Gastrocnemius medialis (tissue), 4 donors: ENCODE measurements around the gene KCP. TPM values are rescaled to one million over a fixed set of nuclear protein-coding genes. Genes with fewer than 3 reads are reported as not detected.

Experiments used
- ATAC-seq, 2 donors: fragments of 150-250 bp; one replicate each; pipeline ENCODE4 v1.9.1; 2016
- DNase-seq, 2 donors: peaks; one replicate each; pipeline ENCODE4 v3.0.0-alpha.2; 2019
- H3K27ac ChIP-seq, 4 donors: fragments of 200-600 bp; sonication (generic); 1 replicate in 1 of 4; 2 replicates in 3 of 4; pipeline ENCODE4 v1.5.1; 2016 to 2018; ENCODE audit warnings: mild to moderate bottlenecking in 2 of 4, moderate library complexity in 1 of 4
- H3K27me3 ChIP-seq, 3 donors: fragments of 200-600 bp; sonication (generic) in 2 of 3; 1 replicate in 1 of 3; 2 replicates in 2 of 3; pipeline versions ENCODE4 v1.5.1 to v1.6.0; 2016 to 2019; ENCODE audit warnings: mild to moderate bottlenecking in 1 of 3, moderate library complexity in 1 of 3
- H3K36me3 ChIP-seq, 2 donors: fragments of 200-600 bp; sonication (generic) in 1 of 2; one replicate each; pipeline ENCODE4 v1.5.1; 2017 to 2018
- H3K4me1 ChIP-seq, 2 donors: fragments of 200-600 bp; sonication (generic) in 1 of 2; one replicate each; pipeline ENCODE4 v1.5.1; 2016 to 2017; ENCODE audit warnings: mild to moderate bottlenecking in 2 of 2
- H3K4me3 ChIP-seq, 4 donors: fragments of 200-600 bp; sonication (generic) in 3 of 4; 1 replicate in 1 of 4; 2 replicates in 3 of 4; pipeline ENCODE4 v1.5.1; 2016 to 2019; ENCODE audit warnings: mild to moderate bottlenecking in 2 of 4
- H3K9me3 ChIP-seq, 3 donors: fragments of 200-600 bp; sonication (generic) in 2 of 3; 1 replicate in 1 of 3; 2 replicates in 2 of 3; pipeline ENCODE4 v1.5.1; 2016 to 2019
- POLR2A ChIP-seq, 2 donors: fragments of 450-650 bp; IDR thresholded peaks; one replicate each; pipeline ENCODE4 v1.6.1; 2017; ENCODE audit warnings: antibody characterized with exemption in 2 of 2, mild to moderate bottlenecking in 2 of 2, moderate library complexity in 2 of 2
- in situ Hi-C, 4 donors: fragments of 200-750 bp; cut with MboI; loops; one replicate each; pipeline versions ENCODE4 v1.15.0 to v1.8.0; 2017; ENCODE audit warnings: low sequenced_read_pairs in 4 of 4
- intact Hi-C: fragments of 100-400 bp; cut with DNase I; formaldehyde crosslinking; loops from one replicate; pipeline ENCODE4 v1.15.1; 2023; ENCODE audit warnings: low total_unique reads
- total RNA-seq, 4 donors: library from RNA; depleted of rRNA; stranded (reverse); fragments of >200 nt; gene quantifications; one replicate each; pipeline versions ENCODE4 v1.1.0 to v1.2.3, GENCODE V29; 2016
- TF ChIP-seq, protein P1 (sequence below), 5 experiments: fragments of 450-650 bp in 3 of 5; fragments of 200-600 bp in 2 of 5; sonication (generic) in 2 of 5; IDR thresholded peaks in 4 of 5; conservative IDR thresholded peaks in 1 of 5; 1 replicate in 4 of 5; 2 replicates in 1 of 5; pipeline ENCODE4 v1.5.1; 2016 to 2019; ENCODE audit warnings: antibody characterized with exemption in 5 of 5, mild to moderate bottlenecking in 3 of 5, moderate library complexity in 3 of 5

KCP gene
- total RNA-seq, 4 donors from 2014 or later: 0.10 TPM; not detected in 3

DNA sequence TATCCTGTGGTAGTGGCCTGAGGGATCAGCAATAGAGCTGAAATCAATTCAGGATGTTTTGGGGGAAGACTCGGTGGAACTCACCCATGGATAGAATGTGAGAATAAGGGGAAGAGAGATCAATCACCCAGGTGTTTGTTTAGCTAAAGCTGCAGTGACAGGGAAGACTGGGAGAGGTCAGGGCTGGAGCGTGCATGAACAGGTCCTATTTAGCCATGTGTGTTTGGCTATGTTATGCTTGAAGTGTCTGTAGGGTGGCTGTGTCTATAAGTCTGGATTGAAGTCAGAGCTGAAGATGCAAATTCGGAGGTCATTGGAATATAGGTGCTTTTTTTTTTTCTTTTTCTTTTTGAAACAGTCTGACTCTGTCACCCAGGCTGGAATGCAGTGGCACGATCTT is 43.3 kb downstream of the KCP start:
- Histone ChIP-seq H3K27ac (no peak overlapping the region), H3K4me1 (peaks cover 20 to 24% of the 10 kb centered on the region in 2 donors), H3K27me3 (no peaks in the 10 kb centered on the region), H3K9me3 (no peaks in the 10 kb centered on the region), H3K36me3 (no peaks in the 10 kb centered on the region), H3K4me3 (no peak overlapping the region)
- in situ Hi-C loops: loop anchor here in 2 of 4 donors (10.0 to 25.0 kb wide), 2 partner anchors 122 to 405 kb away; partner anchors contain the start of gene HILPDA (in 1 of the 2)
- DNase-seq: no peak
- intact Hi-C loops: loop anchor here (5.0 kb wide), 1 partner anchor 125 kb away; no protein-coding TSS in a partner anchor
- ATAC-seq: no peak
- TF ChIP-seq, protein P1, sequence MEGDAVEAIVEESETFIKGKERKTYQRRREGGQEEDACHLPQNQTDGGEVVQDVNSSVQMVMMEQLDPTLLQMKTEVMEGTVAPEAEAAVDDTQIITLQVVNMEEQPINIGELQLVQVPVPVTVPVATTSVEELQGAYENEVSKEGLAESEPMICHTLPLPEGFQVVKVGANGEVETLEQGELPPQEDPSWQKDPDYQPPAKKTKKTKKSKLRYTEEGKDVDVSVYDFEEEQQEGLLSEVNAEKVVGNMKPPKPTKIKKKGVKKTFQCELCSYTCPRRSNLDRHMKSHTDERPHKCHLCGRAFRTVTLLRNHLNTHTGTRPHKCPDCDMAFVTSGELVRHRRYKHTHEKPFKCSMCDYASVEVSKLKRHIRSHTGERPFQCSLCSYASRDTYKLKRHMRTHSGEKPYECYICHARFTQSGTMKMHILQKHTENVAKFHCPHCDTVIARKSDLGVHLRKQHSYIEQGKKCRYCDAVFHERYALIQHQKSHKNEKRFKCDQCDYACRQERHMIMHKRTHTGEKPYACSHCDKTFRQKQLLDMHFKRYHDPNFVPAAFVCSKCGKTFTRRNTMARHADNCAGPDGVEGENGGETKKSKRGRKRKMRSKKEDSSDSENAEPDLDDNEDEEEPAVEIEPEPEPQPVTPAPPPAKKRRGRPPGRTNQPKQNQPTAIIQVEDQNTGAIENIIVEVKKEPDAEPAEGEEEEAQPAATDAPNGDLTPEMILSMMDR (IDR thresholded peaks at IDR 0.05 in 4 of 5, conservative IDR thresholded peaks at IDR 0.05 in 1 of 5): no peak
- no peak for TF ChIP-seq POLR2A (IDR thresholded peaks at IDR 0.05)

DNA sequence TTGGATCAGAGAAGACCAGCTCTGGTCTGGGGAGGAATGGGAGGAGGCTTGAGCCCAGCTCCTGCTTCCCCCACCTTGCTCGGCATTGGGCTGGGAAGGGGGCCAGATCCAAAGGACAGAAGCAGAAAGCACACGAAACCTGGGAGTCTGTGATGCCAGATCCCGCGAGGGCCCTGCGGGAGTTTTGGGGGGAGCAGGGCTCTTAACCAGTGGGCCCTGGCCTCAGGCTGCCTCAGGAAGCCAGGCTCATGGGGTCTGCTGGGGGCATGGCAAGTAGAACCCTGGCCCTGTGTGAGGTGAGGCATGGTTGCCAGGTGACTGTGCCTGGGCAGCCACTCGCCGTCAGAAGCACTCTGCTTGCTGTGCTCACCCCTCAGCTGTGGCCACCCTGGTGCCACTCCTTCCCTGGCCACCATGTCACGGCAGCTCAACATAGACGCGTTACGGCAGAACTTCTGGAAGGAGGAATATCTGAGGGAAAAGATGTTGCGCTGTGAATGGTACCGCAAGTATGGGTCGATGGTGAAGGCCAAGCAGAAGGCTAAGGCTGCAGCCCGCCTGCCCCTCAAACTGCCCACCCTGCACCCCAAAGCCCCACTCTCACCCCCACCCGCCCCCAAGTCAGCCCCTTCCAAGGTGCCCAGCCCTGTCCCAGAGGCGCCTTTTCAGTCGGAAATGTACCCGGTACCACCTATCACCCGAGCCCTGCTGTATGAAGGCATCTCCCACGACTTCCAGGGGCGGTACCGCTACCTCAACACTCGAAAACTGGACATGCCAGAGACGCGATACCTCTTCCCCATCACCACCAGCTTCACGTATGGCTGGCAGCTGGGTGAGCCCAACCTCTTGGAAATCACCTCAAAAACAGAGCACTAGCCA is 44.3 kb downstream of the KCP start:
- DNase-seq: peak in 1 of 2 donors; percentile 34
- H3K9me3 ChIP-seq: no peaks in the 10 kb centered on the region
- in situ Hi-C loops (loop anchor here in 2 of 4 donors (10.0 to 25.0 kb wide), 2 partner anchors 121 to 404 kb away; partner anchors contain the start of gene HILPDA (in 1 of the 2)), intact Hi-C loops (loop anchor here (5.0 kb wide), 1 partner anchor 124 kb away; no protein-coding TSS in a partner anchor)
- no peak for TF ChIP-seq POLR2A (IDR thresholded peaks at IDR 0.05)
- TF ChIP-seq, protein P1 (IDR thresholded peaks at IDR 0.05 in 4 of 5, conservative IDR thresholded peaks at IDR 0.05 in 1 of 5): no peak
- H3K27ac ChIP-seq: no peak overlapping the region
- no peaks in the 10 kb centered on the region for H3K27me3 ChIP-seq
- ATAC-seq: no peak
- H3K36me3 ChIP-seq: no peaks in the 10 kb centered on the region
- peaks cover 25 to 27% of the 10 kb centered on the region in 2 donors for H3K4me1 ChIP-seq
- no peak overlapping the region for H3K4me3 ChIP-seq

DNA sequence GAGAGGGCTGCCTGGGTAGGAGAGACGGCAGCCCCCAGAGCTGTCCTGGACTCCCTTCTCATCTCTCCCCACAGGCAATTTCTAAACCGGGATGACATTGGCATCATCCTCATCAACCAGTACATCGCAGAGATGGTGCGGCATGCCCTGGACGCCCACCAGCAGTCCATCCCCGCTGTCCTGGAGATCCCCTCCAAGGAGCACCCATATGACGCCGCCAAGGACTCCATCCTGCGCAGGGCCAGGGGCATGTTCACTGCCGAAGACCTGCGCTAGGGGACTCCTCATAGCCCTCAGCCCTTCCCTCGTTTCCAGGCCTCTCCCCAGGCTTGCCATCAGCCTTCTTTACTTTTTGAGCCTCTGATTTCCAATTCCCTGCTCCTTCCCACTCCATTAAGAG is 45.2 kb downstream of the KCP start:
- H3K4me3 ChIP-seq: no peak overlapping the region
- H3K36me3 ChIP-seq: no peaks in the 10 kb centered on the region
- intact Hi-C loops (loop anchor here (5.0 kb wide), 1 partner anchor 123 kb away; no protein-coding TSS in a partner anchor), in situ Hi-C loops (loop anchor here in 2 of 4 donors (10.0 to 25.0 kb wide), 2 partner anchors 121 to 403 kb away; partner anchors contain the start of gene HILPDA (in 1 of the 2))
- peaks cover 29 to 35% of the 10 kb centered on the region in 2 donors for H3K4me1 ChIP-seq
- H3K27ac ChIP-seq: no peak overlapping the region
- no peaks in the 10 kb centered on the region for H3K9me3 ChIP-seq
- no peaks in the 10 kb centered on the region for H3K27me3 ChIP-seq
- DNase-seq (peak in 1 of 2 donors; percentile 21), ATAC-seq (no peak)
- no peak for TF ChIP-seq POLR2A (IDR thresholded peaks at IDR 0.05)
- TF ChIP-seq, protein P1 (IDR thresholded peaks at IDR 0.05 in 4 of 5, conservative IDR thresholded peaks at IDR 0.05 in 1 of 5): no peak

DNA sequence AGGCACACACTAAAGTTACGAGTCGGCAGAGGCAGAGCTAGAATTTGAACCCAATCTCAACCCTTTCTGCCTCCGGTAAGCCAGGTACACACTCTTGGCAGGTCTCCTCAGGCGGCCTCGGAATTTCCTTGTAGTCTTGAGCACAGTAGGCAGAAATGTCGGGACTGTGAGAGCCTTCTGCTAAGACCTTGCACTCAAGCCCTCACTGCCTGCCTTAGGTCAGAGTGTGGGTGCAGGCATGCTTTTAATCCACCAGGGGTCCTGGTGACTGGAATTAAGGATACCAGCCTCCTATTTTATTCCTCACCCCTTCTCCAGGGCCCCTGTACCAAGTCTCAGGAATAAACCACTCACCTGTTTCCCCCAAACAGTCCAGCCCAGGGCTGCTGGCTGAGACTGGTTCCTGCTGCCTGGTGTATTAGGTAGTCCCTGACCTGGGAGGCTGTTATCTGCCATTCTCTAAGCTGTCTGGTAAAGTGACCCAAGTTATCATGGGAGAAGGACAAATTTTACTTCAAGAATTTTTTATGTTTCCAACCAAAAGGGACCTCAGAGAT is 47.0 kb downstream of the KCP start:
- no peaks in the 10 kb centered on the region for H3K36me3 ChIP-seq
- DNase-seq (no peak), ATAC-seq (peak in 1 of 2 donors; percentile 1)
- intact Hi-C loops: loop anchor here (2.0 kb wide), 2 partner anchors 21 to 33 kb away; partner anchors contain the start of gene FLNC
- TF ChIP-seq, protein P1 (IDR thresholded peaks at IDR 0.05 in 4 of 5, conservative IDR thresholded peaks at IDR 0.05 in 1 of 5): peak in 4 of 5 experiments; percentile 8 to 56 (median 34)
- no peak for TF ChIP-seq POLR2A (IDR thresholded peaks at IDR 0.05)
- no peaks in the 10 kb centered on the region for H3K9me3 ChIP-seq
- in situ Hi-C loops: loop anchor here in 2 of 4 donors (10.0 to 25.0 kb wide), 2 partner anchors 119 to 401 kb away; partner anchors contain the start of gene HILPDA (in 1 of the 2)
- H3K4me1 ChIP-seq: peaks cover 35 to 45% of the 10 kb centered on the region in 2 donors
- H3K27ac ChIP-seq: peak overlapping the region; percentile 82 to 91 (median 84)
- H3K27me3 ChIP-seq: no peaks in the 10 kb centered on the region
- H3K4me3 ChIP-seq: peak overlapping the region; percentile 72 to 88 (median 79)
